ENCODE data around the gene XRCC3. TPM values are rescaled to one million over a fixed set of nuclear protein-coding genes. Genes with fewer than 3 reads are reported as not detected.

Gene XRCC3
- total and polyA plus RNA-seq, 7 experiments from 2014 or later, result 5.1 to 38.9 (median 10.2) TPM

DNA sequence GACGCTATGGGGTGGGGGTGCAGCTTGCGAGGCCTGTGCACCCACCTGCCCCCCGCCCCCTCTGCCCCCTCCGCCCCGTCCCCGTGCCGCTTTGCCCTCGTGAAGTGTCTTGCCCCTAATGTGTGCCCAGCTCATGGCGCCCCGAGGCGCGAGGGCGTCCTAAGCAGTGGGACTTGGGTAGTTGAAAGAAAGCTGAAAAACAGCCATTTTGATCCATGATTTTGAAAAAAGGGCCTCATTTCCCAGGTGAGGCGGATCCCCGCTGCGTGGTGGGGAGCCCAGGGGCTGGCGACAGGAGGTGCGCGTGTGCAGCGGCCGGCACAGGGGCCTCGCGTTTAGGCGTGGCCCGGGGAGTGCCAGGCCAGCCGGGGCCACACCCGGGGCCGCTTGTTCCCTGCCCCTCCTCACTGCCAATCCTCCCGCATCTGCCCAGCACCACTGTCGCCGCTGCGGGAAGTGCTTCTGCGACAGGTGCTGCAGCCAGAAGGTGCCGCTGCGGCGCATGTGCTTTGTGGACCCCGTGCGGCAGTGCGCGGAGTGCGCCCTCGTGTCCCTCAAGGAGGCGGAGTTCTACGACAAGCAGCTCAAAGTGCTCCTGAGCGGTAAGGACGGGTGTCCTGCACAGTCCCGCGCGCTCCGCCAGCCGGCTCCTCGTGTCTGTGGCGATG is 12.2 kb upstream of the XRCC3 start:
- ChIA-PET POLR2A (no interaction called here), CTCF (no interaction called here)
- Histone ChIP-seq H3K9me3 (ENCODE audit: control insufficient read depth in 2 of 3, low read length in 3 of 3) (no peaks in the 10 kb centered on the region), H3K36me3 (ENCODE audit: control insufficient read depth in 2 of 3, insufficient read depth in 3 of 3, low read length in 3 of 3) (peaks cover 0 to 45% (median 0%) of the 10 kb centered on the region in 3 experiments), H3K4me1 (ENCODE audit: control insufficient read depth in 2 of 2, insufficient read depth in 2 of 2, low read length in 2 of 2) (no peaks in the 10 kb centered on the region), H3K4me3 (ENCODE audit: low read length) (no peak overlapping the region), H3K27me3 (ENCODE audit: control insufficient read depth in 2 of 2, insufficient read depth in 2 of 2, low read length in 2 of 2) (no peaks in the 10 kb centered on the region), H3K27ac (ENCODE audit: low read depth, low read length) (no peak overlapping the region)
- Mint-ChIP-seq H3K36me3 (peaks cover 0 to 10% (median 4%) of the 10 kb centered on the region in 5 donors), H3K4me3 (no peak overlapping the region), H3K27me3 (no peaks in the 10 kb centered on the region), H3K4me1 (peaks cover 0 to 7% (median 0%) of the 10 kb centered on the region in 7 donors), H3K9me3 (no peaks in the 10 kb centered on the region), H3K27ac (no peak overlapping the region)
- DNase-seq (no peak), ATAC-seq (no peak)
- intact Hi-C loops (cut with micrococcal nuclease), result no loop called here

DNA sequence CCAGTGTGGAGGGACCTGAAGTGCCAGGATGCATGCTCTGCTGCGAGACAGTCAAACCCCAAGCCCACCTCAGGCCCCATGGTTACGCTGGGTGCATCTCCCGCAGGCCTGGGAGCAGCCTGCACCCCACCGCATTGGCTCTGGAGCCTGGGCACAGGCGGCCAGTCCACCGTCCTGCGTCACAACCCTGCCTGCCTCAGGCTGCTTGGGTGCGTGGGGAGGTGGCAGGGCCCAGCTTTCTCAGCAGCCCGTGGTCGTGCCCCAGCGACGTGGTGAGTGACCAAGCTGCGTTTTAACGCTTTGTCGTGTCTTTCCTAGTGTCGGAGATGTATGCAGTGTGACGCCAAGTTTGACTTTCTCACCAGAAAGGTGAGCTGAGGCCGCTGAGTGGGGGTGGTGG is 11.2 kb upstream of the XRCC3 start:
- H3K4me1 ChIP-seq (ENCODE audit: control insufficient read depth in 2 of 2, insufficient read depth in 2 of 2, low read length in 2 of 2), result no peaks in the 10 kb centered on the region
- no peak for DNase-seq
- H3K36me3 ChIP-seq (ENCODE audit: control insufficient read depth in 2 of 3, insufficient read depth in 3 of 3, low read length in 3 of 3), result peaks cover 0 to 37% (median 0%) of the 10 kb centered on the region in 3 experiments
- H3K27me3 ChIP-seq (ENCODE audit: control insufficient read depth in 2 of 2, insufficient read depth in 2 of 2, low read length in 2 of 2), result no peaks in the 10 kb centered on the region
- Mint-ChIP-seq H3K4me1 (peaks cover 0 to 11% (median 0%) of the 10 kb centered on the region in 7 donors), H3K4me3 (no peak overlapping the region), H3K9me3 (no peaks in the 10 kb centered on the region), H3K27ac (no peak overlapping the region), H3K36me3 (peaks cover 0 to 10% (median 4%) of the 10 kb centered on the region in 5 donors), H3K27me3 (no peaks in the 10 kb centered on the region)
- no peak overlapping the region for H3K4me3 ChIP-seq (ENCODE audit: low read length)
- intact Hi-C loops (cut with micrococcal nuclease), result no loop called here
- no peak overlapping the region for H3K27ac ChIP-seq (ENCODE audit: low read depth, low read length)
- ATAC-seq, result no peak
- ChIA-PET POLR2A (no interaction called here), CTCF (no interaction called here)
- no peaks in the 10 kb centered on the region for H3K9me3 ChIP-seq (ENCODE audit: control insufficient read depth in 2 of 3, low read length in 3 of 3)

DNA sequence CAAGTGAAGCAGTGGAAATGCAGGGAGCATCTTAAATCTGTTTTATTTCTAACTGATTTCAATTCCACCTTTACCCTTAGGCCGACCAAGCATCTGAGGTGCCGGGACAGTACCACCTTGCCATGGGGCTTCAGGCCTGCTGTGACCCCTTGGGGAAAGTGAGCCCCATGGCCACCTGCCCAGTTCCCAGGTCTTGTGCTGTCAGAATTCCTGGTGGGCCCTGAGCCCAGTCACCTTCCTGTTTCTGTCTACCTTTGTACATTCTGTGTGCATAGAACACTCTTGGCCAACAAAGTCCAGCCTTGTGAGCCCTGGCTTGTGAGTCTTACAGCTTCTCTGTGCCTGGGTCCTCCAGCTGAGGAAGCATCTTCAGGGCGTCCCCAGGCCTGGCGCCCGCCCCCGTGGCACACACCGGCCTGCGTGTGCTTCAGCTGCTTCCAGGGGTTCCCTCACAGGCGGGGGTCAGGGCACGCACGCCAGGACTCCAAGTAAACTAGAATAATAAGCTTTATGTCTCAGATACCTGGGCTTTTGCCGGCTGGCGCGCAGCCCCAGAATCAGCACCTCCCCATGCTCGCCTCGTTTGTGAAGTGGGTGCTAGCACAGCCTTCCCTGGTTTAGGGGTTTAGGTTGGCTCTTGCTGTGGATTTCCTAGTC is 10.6 kb upstream of the XRCC3 start:
- POLR2A ChIA-PET, result no interaction called here
- intact Hi-C loops (cut with micrococcal nuclease), result no loop called here
- no peak overlapping the region for H3K27ac Mint-ChIP-seq

DNA sequence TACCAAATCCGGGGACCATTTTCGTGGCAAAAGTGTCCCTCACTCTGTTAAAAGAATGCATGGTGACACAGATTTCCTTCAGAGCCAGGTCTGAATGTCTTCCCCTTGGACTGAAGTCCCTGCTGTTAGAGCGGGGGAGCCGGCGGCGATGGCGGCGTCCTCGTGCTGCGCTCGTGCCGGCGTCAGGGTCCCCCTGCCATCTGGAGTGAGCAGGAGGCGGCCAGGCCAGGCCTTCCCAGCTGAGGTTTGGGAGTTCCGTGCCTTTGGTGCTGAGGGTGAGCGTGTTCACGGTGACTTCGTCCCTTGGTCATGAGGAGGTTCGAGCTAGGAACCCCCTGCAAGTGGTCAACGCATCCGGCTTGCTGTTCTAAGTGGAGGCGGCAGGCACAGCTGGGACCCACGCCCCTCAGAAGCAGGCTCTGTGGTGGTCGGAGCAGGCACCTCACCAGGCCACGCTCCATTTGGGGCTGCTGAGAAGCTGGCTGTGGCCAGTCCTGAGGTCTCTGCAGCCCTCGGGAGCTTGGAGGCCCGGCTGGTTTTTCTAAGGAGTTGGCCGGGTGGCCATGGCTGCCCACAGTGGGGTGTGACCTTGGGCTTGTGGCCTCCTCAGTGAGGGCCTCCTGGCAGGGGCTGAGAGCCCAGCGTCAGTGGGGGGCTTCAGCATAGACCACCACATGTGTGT is 9.9 kb upstream of the XRCC3 start:
- CTCF ChIA-PET, result no interaction called here
- Histone ChIP-seq H3K27me3 (ENCODE audit: control insufficient read depth in 2 of 2, insufficient read depth in 2 of 2, low read length in 2 of 2) (no peaks in the 10 kb centered on the region), H3K9me3 (ENCODE audit: control insufficient read depth in 2 of 3, low read length in 3 of 3) (no peaks in the 10 kb centered on the region), H3K4me3 (ENCODE audit: low read length) (no peak overlapping the region), H3K27ac (ENCODE audit: low read depth, low read length) (no peak overlapping the region), H3K4me1 (ENCODE audit: control insufficient read depth in 2 of 2, insufficient read depth in 2 of 2, low read length in 2 of 2) (no peaks in the 10 kb centered on the region), H3K36me3 (ENCODE audit: control insufficient read depth in 2 of 3, insufficient read depth in 3 of 3, low read length in 3 of 3) (peaks cover 0 to 37% (median 0%) of the 10 kb centered on the region in 3 experiments)
- no peak for ATAC-seq
- peaks cover 0 to 10% (median 4%) of the 10 kb centered on the region in 5 donors for H3K36me3 Mint-ChIP-seq
- intact Hi-C loops (cut with micrococcal nuclease), result no loop called here
- no peak for DNase-seq
- H3K9me3 Mint-ChIP-seq, result no peaks in the 10 kb centered on the region
- no peaks in the 10 kb centered on the region for H3K27me3 Mint-ChIP-seq
- no peak overlapping the region for H3K4me3 Mint-ChIP-seq
- H3K27ac Mint-ChIP-seq, result no peak overlapping the region
- H3K4me1 Mint-ChIP-seq, result peaks cover under 1 to 19% (median 4%) of the 10 kb centered on the region in 7 donors
- POLR2A ChIA-PET, result no interaction called here

More for the DNA sequence above, 10.6 kb upstream of the XRCC3 start:
- no peak overlapping the region for H3K4me3 ChIP-seq (ENCODE audit: low read length)
- Mint-ChIP-seq H3K27me3 (no peaks in the 10 kb centered on the region), H3K36me3 (peaks cover 0 to 10% (median 4%) of the 10 kb centered on the region in 5 donors), H3K4me3 (no peak overlapping the region), H3K9me3 (no peaks in the 10 kb centered on the region), H3K4me1 (peaks cover 0 to 16% (median 0%) of the 10 kb centered on the region in 7 donors)
- H3K36me3 ChIP-seq (ENCODE audit: control insufficient read depth in 2 of 3, insufficient read depth in 3 of 3, low read length in 3 of 3), result peaks cover 0 to 37% (median 0%) of the 10 kb centered on the region in 3 experiments
- DNase-seq (no peak), ATAC-seq (no peak)
- no peaks in the 10 kb centered on the region for H3K9me3 ChIP-seq (ENCODE audit: control insufficient read depth in 2 of 3, low read length in 3 of 3)
- no peaks in the 10 kb centered on the region for H3K27me3 ChIP-seq (ENCODE audit: control insufficient read depth in 2 of 2, insufficient read depth in 2 of 2, low read length in 2 of 2)
- H3K27ac ChIP-seq (ENCODE audit: low read depth, low read length), result no peak overlapping the region
- H3K4me1 ChIP-seq (ENCODE audit: control insufficient read depth in 2 of 2, insufficient read depth in 2 of 2, low read length in 2 of 2), result no peaks in the 10 kb centered on the region
- CTCF ChIA-PET, result no interaction called here

DNA sequence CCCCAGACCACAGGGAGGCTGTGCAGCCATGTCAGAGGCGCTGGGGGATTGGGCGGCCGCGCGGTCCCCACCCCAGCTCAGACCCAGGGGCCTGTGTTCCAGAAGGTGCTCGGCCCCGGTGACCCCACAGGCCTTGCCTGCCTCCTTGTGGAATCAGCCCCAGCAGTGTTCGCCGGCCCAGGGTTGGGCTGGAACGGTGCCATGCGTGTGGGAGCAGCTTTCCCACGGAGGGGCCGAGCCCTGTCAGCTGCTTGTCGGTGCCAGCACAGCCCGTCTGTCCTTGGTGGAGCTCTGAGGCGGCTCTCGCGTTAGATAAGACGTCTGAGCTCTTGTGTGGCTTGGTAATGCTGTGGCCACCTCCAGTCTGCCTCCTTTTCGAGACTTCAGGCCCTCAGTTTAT is 8.9 kb upstream of the XRCC3 start:
- Mint-ChIP-seq H3K27me3 (no peaks in the 10 kb centered on the region), H3K4me3 (no peak overlapping the region), H3K27ac (no peak overlapping the region), H3K36me3 (peaks cover 0 to 4% (median 0%) of the 10 kb centered on the region in 5 donors), H3K4me1 (peaks cover 10 to 22% (median 15%) of the 10 kb centered on the region in 7 donors), H3K9me3 (no peaks in the 10 kb centered on the region)
- ChIA-PET POLR2A (no interaction called here), CTCF (no interaction called here)
- Histone ChIP-seq H3K4me1 (ENCODE audit: control insufficient read depth in 2 of 2, insufficient read depth in 2 of 2, low read length in 2 of 2) (peaks cover 0 to 4% of the 10 kb centered on the region in 2 donors), H3K36me3 (ENCODE audit: control insufficient read depth in 2 of 3, insufficient read depth in 3 of 3, low read length in 3 of 3) (peaks cover 0 to 30% (median 0%) of the 10 kb centered on the region in 3 experiments), H3K9me3 (ENCODE audit: control insufficient read depth in 2 of 3, low read length in 3 of 3) (no peaks in the 10 kb centered on the region), H3K4me3 (ENCODE audit: low read length) (no peak overlapping the region), H3K27ac (ENCODE audit: low read depth, low read length) (no peak overlapping the region), H3K27me3 (ENCODE audit: control insufficient read depth in 2 of 2, insufficient read depth in 2 of 2, low read length in 2 of 2) (no peaks in the 10 kb centered on the region)
- intact Hi-C loops (cut with micrococcal nuclease), result no loop called here
- DNase-seq (no peak), ATAC-seq (no peak)

DNA sequence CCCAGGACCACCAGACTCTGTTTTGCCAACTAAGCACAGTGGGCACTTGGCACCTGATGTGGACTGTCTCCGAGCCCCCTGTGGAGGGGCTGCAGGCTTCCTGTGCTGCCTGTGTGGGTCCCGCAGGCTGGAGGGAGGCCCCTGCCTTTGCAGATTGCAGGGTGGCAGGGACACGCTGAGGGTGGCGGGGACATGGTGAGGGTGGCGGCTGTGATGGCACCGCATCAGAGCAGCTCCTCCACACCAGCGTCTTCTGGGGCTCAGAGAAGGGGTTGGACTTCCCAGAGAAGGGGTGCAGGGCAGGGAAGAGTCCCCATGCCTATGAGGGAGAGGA is 8.5 kb upstream of the XRCC3 start:
- Histone ChIP-seq H3K4me3 (ENCODE audit: low read length) (no peak overlapping the region), H3K27ac (ENCODE audit: low read depth, low read length) (no peak overlapping the region), H3K9me3 (ENCODE audit: control insufficient read depth in 2 of 3, low read length in 3 of 3) (no peaks in the 10 kb centered on the region), H3K36me3 (ENCODE audit: control insufficient read depth in 2 of 3, insufficient read depth in 3 of 3, low read length in 3 of 3) (peaks cover 0 to 26% (median 0%) of the 10 kb centered on the region in 3 experiments), H3K27me3 (ENCODE audit: control insufficient read depth in 2 of 2, insufficient read depth in 2 of 2, low read length in 2 of 2) (no peaks in the 10 kb centered on the region), H3K4me1 (ENCODE audit: control insufficient read depth in 2 of 2, insufficient read depth in 2 of 2, low read length in 2 of 2) (peaks cover 0 to 4% of the 10 kb centered on the region in 2 donors)
- DNase-seq (no peak), ATAC-seq (no peak)
- no peak overlapping the region for H3K4me3 Mint-ChIP-seq
- intact Hi-C loops (cut with micrococcal nuclease), result no loop called here
- H3K36me3 Mint-ChIP-seq, result peaks cover 0 to 2% (median 0%) of the 10 kb centered on the region in 5 donors
- H3K4me1 Mint-ChIP-seq, result peaks cover 10 to 26% (median 17%) of the 10 kb centered on the region in 7 donors
- POLR2A ChIA-PET, result no interaction called here
- CTCF ChIA-PET, result no interaction called here
- H3K9me3 Mint-ChIP-seq, result no peaks in the 10 kb centered on the region
- no peaks in the 10 kb centered on the region for H3K27me3 Mint-ChIP-seq
- H3K27ac Mint-ChIP-seq, result no peak overlapping the region
